GM18508 (cell line): Measurements from ENCODE around the gene SPATA17.

ENCODE experiments used
- ATAC-seq: cut with Tn5 transposase; IDR thresholded peaks from one replicate; pipeline ENCODE4 v1.9.1; 2021; ENCODE audit warnings: moderate number of reproducible peaks; ENCODE audit not compliant: insufficient read depth, unreplicated experiment

SPATA17 gene

GRCh38 chr1:217837691-217838090, 206.5 kb downstream of the SPATA17 start:
- ATAC-seq = no peak

DNA sequence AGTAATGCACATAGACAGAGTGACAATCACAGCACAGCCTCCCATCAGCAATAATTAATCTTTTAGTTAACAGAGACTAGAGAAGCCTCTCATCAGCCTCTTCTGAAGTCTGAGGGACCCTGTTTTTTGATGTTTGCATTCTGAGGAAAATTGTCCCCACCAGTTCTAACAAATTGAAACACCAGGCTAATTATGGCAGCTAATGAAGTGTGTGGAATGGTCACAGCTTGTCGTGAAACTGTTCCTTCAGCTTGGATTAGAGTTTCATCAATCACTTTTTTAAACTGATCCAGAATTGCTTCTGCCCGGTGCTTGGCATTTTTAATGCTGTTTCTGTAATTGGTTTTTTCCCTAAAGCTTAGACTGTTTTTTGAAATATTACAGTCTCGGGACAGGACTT, 208.0 kb downstream of the SPATA17 start:
- ATAC-seq = no peak

GRCh38 chr1:217846733-217847132, 215.6 kb downstream of the SPATA17 start:
- no peak for ATAC-seq

GRCh38 chr1:217847643-217848042, 216.5 kb downstream of the SPATA17 start:
- ATAC-seq = no peak

DNA sequence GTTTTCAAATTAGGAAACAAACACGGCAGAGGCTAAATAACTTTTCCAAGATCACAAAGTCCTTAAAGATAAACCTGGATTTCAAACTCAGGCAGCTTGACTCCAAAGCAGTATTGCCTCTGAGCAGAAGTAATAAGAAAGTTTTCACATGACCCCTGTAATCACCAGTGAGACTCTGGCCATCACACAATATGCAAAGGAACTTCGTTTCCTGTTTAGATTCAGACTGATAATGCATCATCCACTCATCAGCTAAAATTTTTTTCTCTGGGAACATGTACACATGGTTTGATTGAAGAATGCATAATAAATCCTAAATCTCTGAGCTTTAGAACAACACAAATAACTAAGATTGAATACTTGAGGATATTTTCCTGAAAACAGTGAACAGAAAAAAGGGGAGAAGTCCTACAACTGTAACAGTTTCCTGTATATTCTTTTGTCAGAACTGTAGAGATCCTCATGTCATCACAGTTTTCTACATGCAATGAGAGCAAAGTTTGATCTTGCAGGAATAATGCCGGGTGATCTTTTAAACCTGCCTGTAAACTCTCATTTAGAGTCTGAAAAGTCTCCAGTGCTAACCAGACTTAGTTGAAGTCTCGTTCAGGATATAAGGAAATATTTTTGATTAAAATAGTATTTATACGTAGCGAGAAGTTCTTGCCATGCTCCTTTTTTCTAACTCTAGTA, 225.3 kb downstream of the SPATA17 start:
- ATAC-seq = no peak

GRCh38 chr1:217857061-217857460, 225.9 kb downstream of the SPATA17 start:
- no peak for ATAC-seq

GRCh38 chr1:217861658-217862057, 230.5 kb downstream of the SPATA17 start:
- ATAC-seq = no peak

DNA sequence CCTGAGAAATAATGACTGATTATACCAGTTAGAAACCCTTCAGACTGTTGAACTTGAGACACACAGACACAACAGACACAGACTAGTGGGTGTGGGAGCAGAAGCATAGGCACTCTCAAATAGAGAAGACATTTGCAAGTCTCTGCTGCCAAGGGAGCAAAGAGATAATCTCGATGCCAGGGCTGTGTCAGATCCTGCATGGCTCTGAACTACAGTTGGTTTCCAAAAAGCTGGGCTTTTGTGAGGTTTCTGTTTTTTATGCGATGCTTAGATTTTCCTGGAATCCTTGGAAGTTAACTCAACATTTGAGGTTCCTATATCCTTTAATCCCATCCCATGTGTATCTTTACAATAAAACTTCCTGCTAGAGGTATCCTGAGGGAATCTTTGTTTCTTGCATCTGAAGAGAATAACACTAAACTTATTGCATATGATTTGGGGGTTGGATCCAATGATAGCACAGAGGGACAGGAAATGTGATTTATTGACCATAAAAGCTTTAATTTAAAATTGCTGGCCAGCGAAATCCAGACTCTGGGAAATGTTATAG, 236.4 kb downstream of the SPATA17 start:
- no peak for ATAC-seq

- ATAC-seq = no peak
Measured at GRCh38 chr1:217871955-217872354, 240.8 kb downstream of the SPATA17 start.

DNA sequence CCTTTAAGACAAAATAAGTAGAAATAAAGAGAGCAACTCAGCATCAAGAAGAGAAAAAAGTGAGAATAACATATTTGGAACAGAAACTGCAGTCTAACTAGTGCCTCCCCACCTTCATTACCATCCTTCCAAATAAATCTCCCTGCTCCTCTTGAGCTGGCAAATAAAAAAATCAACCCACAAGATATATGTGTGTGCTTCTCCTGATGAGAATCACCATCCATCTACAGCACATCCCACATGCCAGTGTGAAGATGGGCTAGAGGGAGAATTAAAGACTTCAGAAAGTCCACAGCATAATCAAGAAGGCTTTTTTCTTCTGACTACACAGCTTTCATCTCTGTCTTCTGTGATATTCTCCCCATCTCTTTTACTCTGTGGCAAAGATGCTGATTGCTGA, 244.1 kb downstream of the SPATA17 start:
- ATAC-seq = no peak

DNA sequence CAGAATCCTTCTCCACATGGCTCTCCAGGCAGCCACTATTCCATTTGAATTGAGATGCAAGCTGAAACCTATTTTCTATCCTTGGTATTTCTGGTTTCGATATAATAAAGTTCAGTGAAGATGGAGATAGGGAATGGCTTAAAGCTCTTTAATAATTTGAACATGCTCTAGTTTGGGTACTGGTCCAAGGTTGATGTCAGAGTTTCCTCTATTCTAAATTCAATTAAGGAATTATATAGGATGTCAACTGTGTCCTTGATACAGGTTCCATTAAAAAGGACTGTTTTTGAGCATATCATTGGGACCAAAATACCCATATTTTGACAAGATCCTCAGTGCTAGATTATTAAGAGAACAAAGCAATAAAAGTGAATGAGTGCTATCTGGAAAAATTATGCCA, 245.3 kb downstream of the SPATA17 start:
- no peak for ATAC-seq

- no peak for ATAC-seq
Measured at GRCh38 chr1:217876896-217877295, 245.8 kb downstream of the SPATA17 start.

DNA sequence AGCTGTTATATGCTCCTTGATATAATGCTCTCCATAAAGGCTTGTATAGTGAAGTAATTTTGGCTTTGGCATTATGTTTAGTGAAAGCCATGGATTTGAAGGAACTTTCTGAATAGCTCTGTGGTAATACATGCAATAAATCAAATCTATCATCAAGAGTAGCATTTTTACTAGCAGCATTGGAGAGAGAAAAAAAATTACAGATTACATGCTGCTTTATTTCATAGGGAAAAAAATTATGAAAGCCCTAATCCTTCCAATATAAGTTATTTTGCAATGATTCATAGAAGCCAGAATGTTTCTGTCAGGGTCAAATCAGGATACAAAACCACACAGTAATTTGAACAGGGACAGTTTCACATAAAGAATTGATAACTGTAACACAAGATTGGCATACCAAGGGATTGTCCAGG, 250.0 kb downstream of the SPATA17 start:
- ATAC-seq = no peak

- ATAC-seq = no peak
Measured at GRCh38 chr1:217881607-217882332, 250.6 kb downstream of the SPATA17 start.

DNA sequence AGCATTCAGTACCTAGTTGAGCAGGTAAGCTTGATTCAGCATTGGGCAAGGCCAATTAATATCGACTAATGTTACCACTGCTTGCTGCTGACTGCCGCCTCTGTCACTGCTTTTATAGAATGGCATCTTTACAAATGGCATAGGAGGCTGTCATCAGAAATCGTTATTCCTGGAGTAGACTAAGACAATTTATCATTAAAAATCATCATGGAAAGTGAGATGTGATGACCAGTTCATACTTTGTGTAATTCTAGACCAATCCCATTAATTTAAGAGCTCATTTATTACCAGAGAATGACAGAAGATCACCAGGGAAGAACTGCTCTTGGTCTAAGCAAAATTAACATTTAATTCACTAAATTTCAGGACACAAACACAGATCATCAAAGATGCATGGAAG, 254.0 kb downstream of the SPATA17 start:
- ATAC-seq = no peak

DNA sequence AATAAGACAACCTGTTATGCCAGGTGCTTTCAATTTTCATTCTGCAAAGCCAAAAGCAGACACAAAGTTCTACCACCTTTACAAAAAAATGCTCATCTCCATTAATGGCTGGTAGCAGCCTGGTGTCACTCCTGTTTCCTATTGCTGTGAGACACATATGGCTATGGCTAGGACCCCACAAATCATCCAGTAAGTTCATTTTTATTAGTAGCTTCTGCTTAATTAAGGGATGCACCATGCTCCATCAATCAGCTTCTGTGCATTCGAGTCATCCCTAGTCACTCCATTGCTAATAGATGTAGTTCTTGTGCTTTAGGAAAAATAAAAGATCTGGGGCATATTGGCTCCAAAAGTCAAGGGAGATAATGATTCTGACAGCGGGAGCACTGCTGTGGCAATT, 257.2 kb downstream of the SPATA17 start:
- no peak for ATAC-seq

GRCh38 chr1:217889401-217889800, 258.3 kb downstream of the SPATA17 start:
- no peak for ATAC-seq

- no peak for ATAC-seq
Measured at GRCh38 chr1:217891966-217892365, 260.8 kb downstream of the SPATA17 start.

DNA sequence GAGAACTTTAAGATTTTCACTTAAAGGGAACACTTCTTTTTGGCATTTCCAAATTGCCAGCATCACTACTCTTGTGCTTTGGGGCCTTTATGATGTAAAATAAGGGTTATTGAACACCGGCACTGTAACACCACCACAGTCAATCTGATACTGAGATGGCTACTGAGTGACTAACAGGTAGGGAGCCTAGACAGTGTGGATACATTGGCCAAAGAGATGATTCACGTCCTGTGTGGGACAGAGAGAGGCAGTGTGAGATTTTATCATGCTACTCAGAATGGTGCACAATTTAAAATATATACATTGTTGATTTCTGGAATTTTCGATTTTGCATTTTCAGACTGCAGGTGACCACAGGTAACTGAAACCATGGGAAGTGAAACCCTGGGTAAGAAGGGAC, 261.6 kb downstream of the SPATA17 start:
- no peak for ATAC-seq

DNA sequence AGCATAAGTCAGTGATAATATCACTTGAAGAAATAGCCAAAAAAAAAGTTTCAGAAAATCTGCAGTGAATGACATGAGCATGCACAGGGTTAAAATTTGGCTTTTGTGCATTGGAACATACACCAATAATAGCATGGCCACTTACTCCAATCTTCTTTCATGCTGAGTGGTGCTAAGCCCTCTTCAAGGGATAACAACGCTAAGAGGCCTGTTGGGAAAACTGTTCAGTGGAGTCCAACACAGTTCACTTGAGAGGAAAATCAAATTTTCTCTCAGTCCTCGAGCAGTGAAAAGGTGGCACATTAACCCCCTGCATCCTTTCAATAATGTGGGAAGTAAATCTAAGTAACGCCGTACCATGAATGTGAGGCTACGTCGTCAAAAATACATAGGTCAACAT, 264.7 kb downstream of the SPATA17 start:
- no peak for ATAC-seq

GRCh38 chr1:217896490-217896889, 265.3 kb downstream of the SPATA17 start:
- no peak for ATAC-seq

GRCh38 chr1:217897100-217897499, 266.0 kb downstream of the SPATA17 start:
- no peak for ATAC-seq
